Measurements from ENCODE around the gene PDIA5. TPM values are rescaled to one million over a fixed set of nuclear protein-coding genes. Genes with fewer than 3 reads are reported as not detected.
A peak's percentile ranks its signal among the peaks of the same experiment; 100 is the strongest.

Gene PDIA5
- total and polyA plus RNA-seq, 11 donors = 3.3 to 16.3 (median 6.4) TPM

DNA sequence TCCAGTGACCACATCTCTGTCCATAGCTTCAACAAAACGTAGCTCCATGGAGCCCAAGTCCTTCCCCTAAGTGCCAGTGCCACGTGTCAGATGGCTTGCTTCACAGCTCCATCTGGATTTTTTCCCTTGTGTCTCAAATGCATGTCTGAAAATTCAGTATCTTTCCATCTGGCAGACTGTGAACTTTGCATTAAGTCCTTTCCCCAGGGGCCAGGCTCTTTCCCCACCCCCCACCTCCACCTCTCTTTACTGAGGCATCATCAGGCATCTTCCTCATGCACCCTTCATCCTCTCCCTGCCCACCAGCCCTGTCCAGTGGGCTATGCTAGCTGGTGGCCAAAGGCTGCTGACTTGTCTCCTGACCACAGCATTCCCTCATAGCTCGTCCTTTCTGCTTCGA is 53.7 kb downstream of the PDIA5 start:
- DNase-seq (no peak), ATAC-seq (no peak)
- H3K36me3 ChIP-seq = peaks cover 0 to 76% (median 50%) of the 10 kb centered on the region in 9 donors

DNA sequence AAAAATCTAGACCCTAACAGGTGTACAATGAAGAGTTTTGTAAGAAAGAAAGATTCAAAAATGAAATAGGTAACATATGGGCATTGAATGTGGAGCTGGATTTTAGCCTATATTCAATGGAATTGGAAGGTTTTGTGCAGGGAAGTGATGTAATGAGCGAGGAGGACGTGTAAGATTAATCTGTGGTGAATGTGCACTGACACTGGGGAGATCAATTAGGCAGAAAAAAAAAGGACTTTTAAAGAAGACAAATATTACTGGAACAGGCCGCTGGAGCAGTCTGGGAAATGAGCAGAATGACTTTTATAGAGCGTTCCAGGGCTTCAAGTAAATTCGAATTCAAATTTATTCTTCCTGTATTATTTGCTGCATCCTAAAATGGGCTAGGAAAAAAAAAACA is 55.2 kb downstream of the PDIA5 start:
- Histone ChIP-seq H3K36me3 (peaks cover 0 to 80% (median 47%) of the 10 kb centered on the region in 9 donors), H3K9me3 (no peaks in the 10 kb centered on the region), H3K27me3 (no peaks in the 10 kb centered on the region), H3K27ac (no peak overlapping the region), H3K4me1 (no peaks in the 10 kb centered on the region), H3K4me3 (no peak overlapping the region)
- intact Hi-C loops (cut with DNase I) = no loop called here
- no peak for DNase-seq
- no peak for TF ChIP-seq POLR2A (IDR thresholded peaks at IDR 0.05)
- TF ChIP-seq, protein P1, sequence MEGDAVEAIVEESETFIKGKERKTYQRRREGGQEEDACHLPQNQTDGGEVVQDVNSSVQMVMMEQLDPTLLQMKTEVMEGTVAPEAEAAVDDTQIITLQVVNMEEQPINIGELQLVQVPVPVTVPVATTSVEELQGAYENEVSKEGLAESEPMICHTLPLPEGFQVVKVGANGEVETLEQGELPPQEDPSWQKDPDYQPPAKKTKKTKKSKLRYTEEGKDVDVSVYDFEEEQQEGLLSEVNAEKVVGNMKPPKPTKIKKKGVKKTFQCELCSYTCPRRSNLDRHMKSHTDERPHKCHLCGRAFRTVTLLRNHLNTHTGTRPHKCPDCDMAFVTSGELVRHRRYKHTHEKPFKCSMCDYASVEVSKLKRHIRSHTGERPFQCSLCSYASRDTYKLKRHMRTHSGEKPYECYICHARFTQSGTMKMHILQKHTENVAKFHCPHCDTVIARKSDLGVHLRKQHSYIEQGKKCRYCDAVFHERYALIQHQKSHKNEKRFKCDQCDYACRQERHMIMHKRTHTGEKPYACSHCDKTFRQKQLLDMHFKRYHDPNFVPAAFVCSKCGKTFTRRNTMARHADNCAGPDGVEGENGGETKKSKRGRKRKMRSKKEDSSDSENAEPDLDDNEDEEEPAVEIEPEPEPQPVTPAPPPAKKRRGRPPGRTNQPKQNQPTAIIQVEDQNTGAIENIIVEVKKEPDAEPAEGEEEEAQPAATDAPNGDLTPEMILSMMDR (IDR thresholded peaks at IDR 0.05) = no peak
- 82 to 83% (median 83%) methylated on average over 5 of the region's 5 CpGs for WGBS, 4 donors
- ATAC-seq = no peak

More for the DNA sequence above, 53.7 kb downstream of the PDIA5 start:
- WGBS, 4 donors = 85 to 90% (median 87%) methylated on average over 4 of the region's 4 CpGs
- Histone ChIP-seq H3K4me3 (no peak overlapping the region), H3K4me1 (no peaks in the 10 kb centered on the region), H3K27me3 (no peaks in the 10 kb centered on the region), H3K9me3 (no peaks in the 10 kb centered on the region), H3K27ac (peak overlapping the region in 1 of 12 donors; percentile 20)
- intact Hi-C loops (cut with DNase I) = no loop called here
- no peak for TF ChIP-seq POLR2A (IDR thresholded peaks at IDR 0.05)
- TF ChIP-seq, protein P1 (IDR thresholded peaks at IDR 0.05) = no peak

DNA sequence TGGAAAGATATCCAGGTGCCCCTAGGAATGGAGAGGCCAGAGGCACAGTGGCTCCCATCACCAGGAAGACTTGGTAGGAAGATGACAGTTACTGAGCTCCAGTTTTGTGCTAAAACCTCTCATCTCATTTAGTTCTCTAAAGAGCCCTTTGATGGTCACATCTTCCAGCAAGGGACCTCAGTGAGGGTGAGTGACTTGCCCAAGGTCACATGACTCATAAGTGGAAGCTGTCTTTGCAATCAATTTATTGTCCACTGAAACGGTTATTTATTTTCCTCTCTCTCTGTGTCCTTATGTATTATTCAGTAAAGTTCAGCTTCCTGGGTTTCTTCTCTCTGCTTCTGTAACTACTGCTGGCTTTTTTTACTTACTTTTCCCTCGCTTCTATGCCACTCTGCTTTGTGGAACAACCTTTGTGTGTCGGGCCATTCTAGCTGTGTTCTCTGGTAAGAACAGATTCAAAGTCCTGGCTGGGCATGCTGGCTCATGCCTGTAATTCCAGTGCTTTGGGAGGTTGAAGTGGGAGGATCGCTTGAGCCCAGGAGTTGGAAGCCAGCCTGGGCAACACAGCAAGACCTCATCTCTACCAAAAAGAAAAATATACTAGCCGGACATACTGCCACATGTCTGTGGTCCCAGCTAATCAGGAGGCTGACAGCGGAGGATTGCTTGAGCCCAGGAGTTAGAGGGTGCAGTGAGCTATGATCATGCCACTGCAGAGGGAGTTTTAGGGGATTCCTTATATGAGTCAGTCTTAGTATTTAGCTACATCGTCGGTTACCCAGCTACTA is 55.9 kb downstream of the PDIA5 start:
- intact Hi-C loops (cut with DNase I) = no loop called here
- Histone ChIP-seq H3K27me3 (no peaks in the 10 kb centered on the region), H3K4me3 (no peak overlapping the region), H3K4me1 (no peaks in the 10 kb centered on the region), H3K36me3 (peaks cover 0 to 85% (median 48%) of the 10 kb centered on the region in 9 donors), H3K9me3 (no peaks in the 10 kb centered on the region), H3K27ac (no peak overlapping the region)
- no peak for ATAC-seq
- no peak for TF ChIP-seq POLR2A (IDR thresholded peaks at IDR 0.05)
- TF ChIP-seq, protein P1 (IDR thresholded peaks at IDR 0.05) = no peak
- 70 to 88% (median 74%) methylated on average over 8 of the region's 8 CpGs for WGBS, 4 donors
- DNase-seq = no peak

GRCh38 chr3:123123716-123124616 is 57.1 kb downstream of the PDIA5 start:
- intact Hi-C loops (cut with DNase I) = no loop called here
- Histone ChIP-seq H3K4me3 (no peak overlapping the region), H3K9me3 (no peaks in the 10 kb centered on the region), H3K4me1 (no peaks in the 10 kb centered on the region), H3K27ac (no peak overlapping the region), H3K27me3 (no peaks in the 10 kb centered on the region), H3K36me3 (peaks cover 0 to 79% (median 43%) of the 10 kb centered on the region in 9 donors)
- peak in 1 of 5 donors; percentile 36 for DNase-seq
- WGBS, 4 donors = 86 to 89% (median 87%) methylated on average over 22 to 24 of the region's 24 CpGs
- ATAC-seq = peak in 1 of 4 donors; percentile 17
- no peak for TF ChIP-seq POLR2A (IDR thresholded peaks at IDR 0.05)
- TF ChIP-seq, protein P1 (IDR thresholded peaks at IDR 0.05) = no peak

Measured in heart left ventricle (tissue), 16 donors.